GM03348 (cell line): ENCODE measurements around the gene SFTPB.
A peak's percentile ranks its signal among the peaks of the same experiment; 100 is the strongest.

Source experiments
- DNase-seq: peaks from one replicate; pipeline ENCODE4 v3.0.0; 2012; ENCODE audit warnings: low spot score

SFTPB gene

GRCh38 chr2:85702172-85702571, 34.2 kb upstream of the SFTPB start:
- DNase-seq, result peak; percentile 52

- no peak for DNase-seq
Observed at GRCh38 chr2:85699325-85699724, 31.3 kb upstream of the SFTPB start.

- DNase-seq, result no peak
Observed at GRCh38 chr2:85698880-85699254, 30.9 kb upstream of the SFTPB start.

- no peak for DNase-seq
Observed at GRCh38 chr2:85698184-85698879, 30.3 kb upstream of the SFTPB start.

- DNase-seq, result no peak
Observed at GRCh38 chr2:85697716-85698115, 29.7 kb upstream of the SFTPB start.

- no peak for DNase-seq
Observed at GRCh38 chr2:85697096-85697495, 29.1 kb upstream of the SFTPB start.

- DNase-seq, result no peak
Observed at GRCh38 chr2:85695691-85696668, 28.0 kb upstream of the SFTPB start.

- no peak for DNase-seq
Observed at GRCh38 chr2:85695121-85695520, 27.1 kb upstream of the SFTPB start.

- no peak for DNase-seq
Observed at GRCh38 chr2:85694052-85695025, 26.3 kb upstream of the SFTPB start, which contains the start of gene GNLY. TSS of gene GNLY (plus strand) at chr2:85694358. CDS start at chr2:85694419, 61 bp downstream.

GRCh38 chr2:85692039-85692645, 24.1 kb upstream of the SFTPB start:
- no peak for DNase-seq

GRCh38 chr2:85690932-85691331, 22.9 kb upstream of the SFTPB start:
- no peak for DNase-seq

GRCh38 chr2:85684806-85685205, 16.8 kb upstream of the SFTPB start:
- DNase-seq, result no peak

- no peak for DNase-seq
Observed at GRCh38 chr2:85684380-85684779, 16.4 kb upstream of the SFTPB start.

- peak; percentile 22 for DNase-seq
Observed at GRCh38 chr2:85682378-85682777, 14.4 kb upstream of the SFTPB start.

- DNase-seq, result no peak
Observed at GRCh38 chr2:85681776-85682175, 13.8 kb upstream of the SFTPB start.

GRCh38 chr2:85681372-85681763, 13.4 kb upstream of the SFTPB start:
- peak; percentile 4 for DNase-seq

- no peak for DNase-seq
Observed at GRCh38 chr2:85680707-85681371, 12.8 kb upstream of the SFTPB start.

- DNase-seq, result peak; percentile 93
Observed at GRCh38 chr2:85678794-85679672, 11.0 kb upstream of the SFTPB start.

- DNase-seq, result no peak
Observed at GRCh38 chr2:85678377-85678776, 10.4 kb upstream of the SFTPB start.
